Calu3 (cell line): ENCODE data around the gene VPS51. TPM values are rescaled to one million over a fixed set of nuclear protein-coding genes. Genes with fewer than 3 reads are reported as not detected.

ENCODE experiments used
- BruUV-seq: library from RNA; stranded (reverse); fragments of 400-500 nt; replicated peaks from 2 replicates; lab custom pipeline; 2021; lab: Mats Ljungman, UMichigan
- CTCF ChIA-PET: fragments of 300-600 bp; sonication (Branson Sonifier 250); formaldehyde crosslinking; loops from one replicate; lab custom pipeline; 2022; ENCODE audit warnings: antibody characterized with exemption; lab: Charles Lee
- DNase-seq: peaks from one replicate; pipeline ENCODE4 v3.0.0; 2022
- H3K27ac Mint-ChIP-seq: one replicate; pipeline ENCODE4 v1.8.0; 2022; ENCODE audit warnings: mixed read lengths; ENCODE audit not compliant: unreplicated experiment
- H3K27me3 Mint-ChIP-seq: one replicate; pipeline ENCODE4 v1.8.0; 2022; ENCODE audit warnings: mixed read lengths; ENCODE audit not compliant: unreplicated experiment
- H3K36me3 Mint-ChIP-seq: one replicate; pipeline ENCODE4 v1.8.0; 2022; ENCODE audit warnings: mild to moderate bottlenecking, moderate library complexity, mixed read lengths; ENCODE audit not compliant: insufficient read depth, unreplicated experiment
- H3K4me1 Mint-ChIP-seq: one replicate; pipeline ENCODE4 v1.8.0; 2022; ENCODE audit warnings: mild to moderate bottlenecking, low read depth, mixed read lengths; ENCODE audit not compliant: unreplicated experiment
- H3K4me3 Mint-ChIP-seq: one replicate; pipeline ENCODE4 v1.8.0; 2022; ENCODE audit warnings: mild to moderate bottlenecking, low read depth, moderate library complexity, mixed read lengths; ENCODE audit not compliant: unreplicated experiment
- H3K9me3 Mint-ChIP-seq: one replicate; pipeline ENCODE4 v1.8.0; 2022; ENCODE audit warnings: low read depth, mixed read lengths; ENCODE audit not compliant: unreplicated experiment
- intact Hi-C: fragments of 100-400 bp; cut with micrococcal nuclease; formaldehyde crosslinking; loops from one replicate; pipeline ENCODE4 v1.10.0; 2022; ENCODE audit not compliant: unreplicated experiment
- total RNA-seq: library from RNA; stranded (reverse); gene quantifications from 2 replicates; pipeline ENCODE4 v1.2.3, GENCODE V29; 2022
- TF ChIP-seq, protein P1 (sequence below): fragments of 200-600 bp; IDR thresholded peaks from one replicate; pipeline ENCODE4 v1.8.0; 2022; ENCODE audit warnings: antibody characterized with exemption; ENCODE audit not compliant: unreplicated experiment

VPS51 gene
- total RNA-seq, 1 experiment from 2014 or later = 78.1 TPM

DNA sequence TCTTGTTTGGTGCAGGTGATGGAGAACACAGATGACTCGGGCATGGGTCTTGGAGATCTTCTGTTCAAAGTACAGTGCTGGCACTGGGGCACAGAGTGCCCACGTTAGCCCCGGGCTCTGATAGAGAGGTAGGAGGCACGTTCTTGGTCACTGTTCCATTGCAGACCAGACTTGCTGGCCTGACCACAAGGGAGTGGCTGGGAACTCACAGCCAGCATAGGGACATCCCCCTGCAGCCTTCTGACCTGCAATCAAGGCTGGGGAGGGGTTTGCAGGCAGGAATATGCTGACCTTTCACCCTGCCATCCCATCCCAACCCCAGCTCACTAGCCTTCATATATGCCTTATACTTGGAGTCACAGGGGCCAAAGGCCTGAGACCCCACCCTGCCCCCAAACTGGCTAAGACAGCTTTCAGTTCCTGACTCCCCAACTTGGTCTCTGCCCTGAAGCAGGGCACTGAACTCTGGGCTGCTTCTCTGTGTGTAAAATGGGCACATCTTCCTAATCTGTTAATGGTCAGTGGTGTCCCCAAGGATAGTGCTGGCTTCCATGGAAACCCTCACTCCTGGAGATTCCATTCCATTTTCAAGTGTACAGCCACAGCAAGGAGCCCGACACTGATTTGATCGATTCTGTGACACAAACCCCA lies 30.7 kb downstream of the VPS51 start:
- Mint-ChIP-seq H3K27me3 (no peaks in the 10 kb centered on the region), H3K4me1 (peaks cover 8% of the 10 kb centered on the region), H3K9me3 (no peaks in the 10 kb centered on the region), H3K27ac (no peak overlapping the region), H3K4me3 (no peak overlapping the region), H3K36me3 (peaks cover 85% of the 10 kb centered on the region)
- no TSS peak for BruUV-seq
- CTCF ChIA-PET = no interaction called here
- TF ChIP-seq, protein P1, sequence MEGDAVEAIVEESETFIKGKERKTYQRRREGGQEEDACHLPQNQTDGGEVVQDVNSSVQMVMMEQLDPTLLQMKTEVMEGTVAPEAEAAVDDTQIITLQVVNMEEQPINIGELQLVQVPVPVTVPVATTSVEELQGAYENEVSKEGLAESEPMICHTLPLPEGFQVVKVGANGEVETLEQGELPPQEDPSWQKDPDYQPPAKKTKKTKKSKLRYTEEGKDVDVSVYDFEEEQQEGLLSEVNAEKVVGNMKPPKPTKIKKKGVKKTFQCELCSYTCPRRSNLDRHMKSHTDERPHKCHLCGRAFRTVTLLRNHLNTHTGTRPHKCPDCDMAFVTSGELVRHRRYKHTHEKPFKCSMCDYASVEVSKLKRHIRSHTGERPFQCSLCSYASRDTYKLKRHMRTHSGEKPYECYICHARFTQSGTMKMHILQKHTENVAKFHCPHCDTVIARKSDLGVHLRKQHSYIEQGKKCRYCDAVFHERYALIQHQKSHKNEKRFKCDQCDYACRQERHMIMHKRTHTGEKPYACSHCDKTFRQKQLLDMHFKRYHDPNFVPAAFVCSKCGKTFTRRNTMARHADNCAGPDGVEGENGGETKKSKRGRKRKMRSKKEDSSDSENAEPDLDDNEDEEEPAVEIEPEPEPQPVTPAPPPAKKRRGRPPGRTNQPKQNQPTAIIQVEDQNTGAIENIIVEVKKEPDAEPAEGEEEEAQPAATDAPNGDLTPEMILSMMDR = no peak
- DNase-seq = no peak
- intact Hi-C loops = no loop called here

DNA sequence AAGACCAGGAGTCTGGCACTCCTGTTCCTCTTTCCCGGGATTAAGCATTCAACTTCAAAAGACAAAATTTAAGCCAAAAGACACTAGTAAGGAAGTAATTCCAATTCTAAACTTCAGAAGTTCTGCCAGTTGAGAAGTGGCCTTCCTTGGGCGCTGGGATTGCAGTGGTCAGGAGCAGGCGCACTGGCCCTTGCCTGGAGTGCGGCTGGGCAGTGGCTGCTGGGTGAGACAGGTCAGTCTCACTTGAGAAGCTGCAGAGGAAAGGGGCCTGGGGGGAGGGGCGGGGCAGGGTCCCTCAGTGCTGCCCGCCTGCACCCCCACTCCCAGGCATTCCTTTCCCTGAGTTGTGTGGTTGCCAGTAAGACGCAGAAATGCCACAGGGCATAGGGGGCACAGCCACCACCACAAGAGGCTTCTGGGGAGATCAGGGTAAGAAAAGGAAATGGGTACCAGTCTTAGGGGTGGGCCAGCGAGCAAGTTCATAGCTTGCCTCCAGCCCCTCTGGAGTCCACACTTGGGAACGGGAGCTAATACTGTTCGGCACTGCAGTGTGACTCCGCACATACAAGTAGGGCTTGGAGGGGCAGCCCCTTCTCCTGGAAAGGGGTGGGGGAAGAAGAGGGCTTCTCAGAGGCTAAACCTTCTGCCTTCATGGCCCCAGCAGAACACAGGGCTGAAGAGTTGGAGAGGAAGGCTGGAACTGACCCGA lies 31.6 kb downstream of the VPS51 start:
- DNase-seq = no peak
- TF ChIP-seq, protein P1 = no peak
- intact Hi-C loops = no loop called here
- no TSS peak for BruUV-seq
- Mint-ChIP-seq H3K4me1 (peaks cover 10% of the 10 kb centered on the region), H3K27me3 (no peaks in the 10 kb centered on the region), H3K9me3 (no peaks in the 10 kb centered on the region), H3K4me3 (no peak overlapping the region), H3K27ac (no peak overlapping the region), H3K36me3 (peaks cover 85% of the 10 kb centered on the region)
- CTCF ChIA-PET = no interaction called here

GRCh38 chr11:65128182-65129145 lies 32.5 kb downstream of the VPS51 start:
- Mint-ChIP-seq H3K4me3 (no peak overlapping the region), H3K4me1 (peaks cover 18% of the 10 kb centered on the region), H3K36me3 (peaks cover 87% of the 10 kb centered on the region), H3K27me3 (no peaks in the 10 kb centered on the region), H3K27ac (no peak overlapping the region), H3K9me3 (no peaks in the 10 kb centered on the region)
- BruUV-seq = no TSS peak
- DNase-seq = no peak
- CTCF ChIA-PET = no interaction called here
- TF ChIP-seq, protein P1 = no peak
- intact Hi-C loops = no loop called here

DNA sequence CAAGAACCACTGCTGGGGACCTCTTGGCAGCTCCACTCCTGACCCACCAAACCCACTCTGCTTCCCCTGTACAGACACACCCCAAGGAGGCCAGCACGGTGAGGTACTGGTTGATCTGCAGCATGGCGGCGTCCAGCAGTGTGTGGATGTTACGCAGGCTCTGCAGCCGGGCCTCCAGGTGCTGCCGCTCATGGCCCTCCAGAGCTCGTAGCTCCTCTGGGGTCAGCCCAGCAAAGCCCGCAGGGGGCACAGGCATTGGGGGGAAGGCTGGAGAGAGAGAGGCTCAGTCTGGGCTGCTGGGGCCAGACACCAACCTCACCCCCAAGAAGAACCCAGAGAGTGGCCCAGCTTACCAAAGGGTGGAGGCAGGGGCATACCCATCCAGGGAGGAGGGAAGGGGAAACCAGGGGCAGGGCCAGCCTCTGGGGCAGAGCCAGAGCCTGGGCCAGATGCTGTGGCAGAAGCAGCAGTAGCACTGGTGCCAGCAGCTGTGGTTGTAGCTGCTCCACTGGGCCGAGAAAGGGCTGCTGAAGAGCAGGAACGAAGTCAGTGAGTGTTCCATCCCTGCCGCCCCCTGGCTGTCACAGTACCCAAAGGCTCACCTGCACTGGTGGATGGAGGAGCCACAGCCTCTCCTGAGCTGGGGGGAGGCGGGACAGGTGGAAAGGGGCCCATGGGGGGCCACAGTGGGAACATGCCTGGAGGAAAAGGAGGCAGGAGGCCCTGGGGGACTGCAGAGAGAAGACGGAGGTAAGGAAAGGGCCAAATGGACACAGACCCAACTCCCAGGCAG lies 33.8 kb downstream of the VPS51 start:
- no peaks in the 10 kb centered on the region for H3K9me3 Mint-ChIP-seq
- TF ChIP-seq, protein P1 = no peak
- peaks cover 92% of the 10 kb centered on the region for H3K36me3 Mint-ChIP-seq
- no peak for DNase-seq
- peaks cover 13% of the 10 kb centered on the region for H3K4me1 Mint-ChIP-seq
- H3K27me3 Mint-ChIP-seq = no peaks in the 10 kb centered on the region
- H3K4me3 Mint-ChIP-seq = no peak overlapping the region
- BruUV-seq = no TSS peak
- intact Hi-C loops = no loop called here
- CTCF ChIA-PET = interaction anchor here (0.7 kb wide), 1 partner anchor 924 kb away, joined by 3 read pairs; the partner anchor contains the start of gene FERMT3
- H3K27ac Mint-ChIP-seq = no peak overlapping the region
